HG03558 (cell line): ENCODE data around the gene RELL1.

Source experiments
- ATAC-seq: cut with Tn5 transposase; IDR thresholded peaks from one replicate; pipeline ENCODE4 v1.9.1; 2021; ENCODE audit warnings: moderate number of reproducible peaks; ENCODE audit not compliant: unreplicated experiment; ENCODE audit errors: extremely low read depth

RELL1 gene

GRCh38 chr4:37686373-37687193, at the start of gene RELL1:
RELL1 (minus strand) TSS chr4:37686376; CDS start chr4:37686287, 89 bp downstream.
- peak; percentile 68 for ATAC-seq

- ATAC-seq, result no peak
Observed at GRCh38 chr4:37735578-37735977, 49.4 kb upstream of the RELL1 start.

- no peak for ATAC-seq
Observed at GRCh38 chr4:37734989-37735388, 48.8 kb upstream of the RELL1 start.

- no peak for ATAC-seq
Observed at GRCh38 chr4:37733240-37733867, 47.2 kb upstream of the RELL1 start.

- ATAC-seq, result peak; percentile 82
Observed at GRCh38 chr4:37732526-37733186, 46.5 kb upstream of the RELL1 start.

- no peak for ATAC-seq
Observed at GRCh38 chr4:37729649-37730004, 43.5 kb upstream of the RELL1 start.

- ATAC-seq, result no peak
Observed at GRCh38 chr4:37728064-37728463, 41.9 kb upstream of the RELL1 start.

GRCh38 chr4:37727635-37728034, 41.5 kb upstream of the RELL1 start:
- ATAC-seq, result no peak

- ATAC-seq, result no peak
Observed at GRCh38 chr4:37726666-37727065, 40.5 kb upstream of the RELL1 start.

GRCh38 chr4:37725718-37726117, 39.5 kb upstream of the RELL1 start:
- ATAC-seq, result no peak

GRCh38 chr4:37723067-37723466, 36.9 kb upstream of the RELL1 start:
- ATAC-seq, result no peak

GRCh38 chr4:37721995-37722638, 35.9 kb upstream of the RELL1 start:
- ATAC-seq, result no peak

GRCh38 chr4:37719021-37719420, 32.8 kb upstream of the RELL1 start:
- no peak for ATAC-seq

- no peak for ATAC-seq
Observed at GRCh38 chr4:37717576-37717975, 31.4 kb upstream of the RELL1 start.

GRCh38 chr4:37715889-37716402, 29.8 kb upstream of the RELL1 start:
- ATAC-seq, result peak; percentile 67

GRCh38 chr4:37710491-37710890, 24.3 kb upstream of the RELL1 start:
- no peak for ATAC-seq

- ATAC-seq, result no peak
Observed at GRCh38 chr4:37706032-37706431, 19.9 kb upstream of the RELL1 start.

GRCh38 chr4:37705571-37705970, 19.4 kb upstream of the RELL1 start:
- ATAC-seq, result no peak

GRCh38 chr4:37699868-37700481, 13.8 kb upstream of the RELL1 start:
- ATAC-seq, result no peak

GRCh38 chr4:37697566-37697965, 11.4 kb upstream of the RELL1 start:
- no peak for ATAC-seq
